ENCODE results near the gene CD74. TPM values are rescaled to one million over a fixed set of nuclear protein-coding genes. Genes with fewer than 3 reads are reported as not detected.
A peak's percentile ranks its signal among the peaks of the same experiment; 100 is the strongest.
"Not testable (repeated sequence)": the region's sequence is repeated elsewhere in the genome, so short reads cannot be mapped to it uniquely, and the experiment has no call there.

The CD74 gene
- 31.1 TPM for total RNA-seq (ENCODE audit: insufficient read depth, low replicate concordance)

DNA sequence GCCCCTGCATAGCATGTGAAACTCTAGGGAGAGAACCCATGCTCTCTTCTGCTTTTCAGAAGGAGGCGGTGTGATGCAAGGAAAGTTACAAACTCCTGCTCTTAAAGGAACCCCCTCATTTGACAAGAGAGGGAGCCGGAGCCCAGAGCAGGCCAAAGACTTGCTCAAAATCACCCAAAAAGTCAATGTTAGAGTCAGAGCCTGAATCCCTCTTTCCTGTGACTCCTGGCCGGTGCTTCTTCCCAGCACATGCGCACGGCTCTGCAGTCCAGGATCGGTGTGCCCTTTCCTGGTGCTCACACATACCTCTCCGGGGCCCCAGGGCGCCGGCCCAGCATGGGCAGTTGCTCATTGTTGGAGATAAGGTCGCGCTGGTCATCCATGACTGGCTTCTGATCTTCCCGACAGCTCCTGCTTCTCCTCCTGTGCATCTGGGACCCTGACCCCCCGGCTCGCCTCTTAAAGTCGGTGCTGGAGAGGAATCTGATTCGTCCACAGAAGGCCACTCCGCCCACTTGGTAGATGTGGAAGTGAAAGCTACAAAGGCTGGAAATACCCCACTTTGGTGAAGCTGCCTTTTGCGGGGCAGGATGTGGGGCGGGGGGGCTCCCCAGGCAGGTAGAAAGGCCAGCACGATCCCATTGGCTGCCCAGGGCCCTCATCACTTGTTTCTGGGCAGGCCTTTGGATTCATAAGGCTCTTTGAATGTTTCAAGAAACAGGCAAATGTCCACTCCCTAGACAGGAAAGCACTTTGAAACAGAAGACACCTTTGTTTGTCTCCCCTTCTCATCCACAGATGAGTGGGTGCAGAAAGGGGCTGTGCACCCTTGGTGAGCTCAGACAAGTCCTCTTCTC, at the start of gene CD74:
Gene CD74 (minus strand): TSS at position 592 of the 857 bp plus-strand sequence. CDS start 161 bp downstream, at position 431.
- peak; percentile 85 for DNase-seq (ENCODE audit: low spot score)

- no peak for DNase-seq (ENCODE audit: low spot score)
These were observed 48.5 kb upstream of the CD74 start for GRCh38 chr5:150461231-150461630.

- no peak for DNase-seq (ENCODE audit: low spot score)
These were observed 48.1 kb upstream of the CD74 start for GRCh38 chr5:150460781-150461180.

DNA sequence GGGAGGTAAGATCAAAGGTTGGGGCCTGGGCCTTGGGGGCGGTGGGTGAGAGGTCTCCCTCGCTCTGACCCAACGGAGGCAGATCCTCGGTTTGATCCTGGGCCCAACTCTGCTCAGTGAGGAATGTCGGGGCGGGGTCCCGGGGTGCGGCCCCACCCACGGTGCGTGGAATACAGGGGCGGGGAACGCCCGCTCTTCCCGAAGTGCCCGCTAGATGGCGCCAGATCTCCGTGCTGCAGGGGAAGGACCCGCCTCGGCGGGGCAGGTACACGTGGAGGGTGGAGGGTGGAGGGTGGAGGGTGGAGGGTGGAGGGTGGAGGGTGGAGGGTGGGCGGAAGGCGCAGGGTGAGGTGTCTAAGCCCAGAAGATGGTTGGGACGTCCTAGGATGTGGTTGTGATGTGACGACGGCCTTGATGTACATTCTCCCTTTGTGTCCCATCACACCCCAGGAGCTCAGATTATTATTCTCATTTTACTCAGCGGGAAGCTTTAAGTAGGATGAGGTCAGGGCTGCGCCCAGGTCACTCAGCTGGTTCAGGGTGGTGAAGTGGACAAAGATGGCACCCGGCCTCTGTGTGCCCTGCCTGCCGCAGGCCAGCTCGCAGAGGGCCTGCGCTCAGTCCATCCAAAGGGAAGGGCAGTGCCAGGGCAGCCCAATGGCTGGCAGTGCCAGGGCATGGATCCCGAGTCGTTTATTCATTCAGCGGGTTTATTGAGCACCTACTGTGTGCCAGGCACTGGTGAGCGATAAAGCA, 46.3 kb upstream of the CD74 start:
- peak; percentile 79 for DNase-seq (ENCODE audit: low spot score)

DNA sequence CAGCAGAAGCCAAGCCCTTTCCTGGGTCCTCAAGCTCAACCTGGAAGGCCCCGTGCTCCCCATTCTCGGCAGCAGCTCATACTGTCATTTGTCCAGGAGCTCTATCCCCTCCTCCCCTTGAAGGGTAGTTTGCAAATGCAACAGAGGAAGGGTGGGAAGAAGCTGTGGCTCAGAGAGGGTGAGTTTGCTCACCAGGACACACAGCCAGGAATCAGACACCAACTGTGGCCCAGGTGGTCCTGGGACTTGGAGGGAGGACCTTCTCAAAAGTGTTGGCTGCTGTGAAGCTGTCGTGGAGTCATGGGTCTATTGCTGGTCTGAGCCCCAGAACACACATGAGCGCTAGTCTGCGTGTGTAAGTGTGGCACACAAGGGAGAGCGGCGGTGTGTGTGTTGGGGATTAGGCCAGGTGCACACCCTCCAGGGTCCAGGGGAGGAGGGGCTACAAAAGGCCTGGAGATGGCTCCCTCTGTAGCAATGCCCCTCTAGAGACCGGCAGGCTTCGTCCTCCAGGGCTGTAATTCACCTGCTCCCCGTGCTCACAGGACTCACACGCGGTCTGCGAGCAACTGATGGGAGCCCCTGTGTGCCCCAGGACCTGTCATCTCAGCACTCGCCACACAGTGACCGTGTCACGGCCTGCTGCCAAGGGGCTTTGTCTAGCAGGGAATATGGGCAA, 45.0 kb upstream of the CD74 start:
- no peak for DNase-seq (ENCODE audit: low spot score)

- DNase-seq (ENCODE audit: low spot score) = no peak
These were observed 44.4 kb upstream of the CD74 start for GRCh38 chr5:150457121-150457520.

DNA sequence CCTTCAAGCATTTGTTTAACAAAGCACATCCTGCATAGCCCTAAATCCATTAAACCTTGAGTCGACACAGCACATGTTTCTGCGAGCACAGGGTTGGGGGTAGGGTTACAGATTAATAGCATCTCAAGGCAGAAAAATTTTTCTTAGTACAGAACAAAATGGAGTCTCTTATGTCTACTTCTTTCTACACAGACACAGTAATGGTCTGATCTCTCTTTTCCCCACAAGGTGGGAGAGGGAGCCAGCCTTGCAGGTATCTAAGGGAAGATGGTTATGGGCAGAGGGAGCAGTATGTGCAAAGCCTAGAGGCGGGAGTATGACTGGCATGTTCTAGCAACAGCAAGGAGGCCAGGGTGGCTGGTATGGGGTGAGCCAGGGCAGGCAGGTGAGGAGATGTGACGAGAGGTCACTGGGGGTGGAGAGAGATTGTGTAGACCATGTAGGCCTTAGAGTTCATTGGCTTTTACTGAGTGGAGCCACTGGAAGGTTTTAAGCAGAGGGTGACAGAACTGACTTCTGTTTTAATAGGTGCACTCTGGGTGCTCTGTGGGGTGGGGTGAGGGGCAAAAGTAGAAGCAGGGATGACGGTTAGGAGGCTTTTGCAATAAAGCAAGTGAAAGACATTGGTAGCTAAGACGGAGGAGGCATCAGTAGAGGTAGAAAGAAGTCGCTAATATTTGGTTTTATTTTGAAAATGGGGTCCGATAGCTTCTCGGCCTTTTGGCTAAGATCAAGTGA, 42.0 kb upstream of the CD74 start:
- DNase-seq (ENCODE audit: low spot score) = no peak

- DNase-seq (ENCODE audit: low spot score) = not testable (repeated sequence)
These were observed 41.3 kb upstream of the CD74 start for GRCh38 chr5:150454027-150454426.

- no peak for DNase-seq (ENCODE audit: low spot score)
These were observed 40.2 kb upstream of the CD74 start for GRCh38 chr5:150452914-150453313.

DNA sequence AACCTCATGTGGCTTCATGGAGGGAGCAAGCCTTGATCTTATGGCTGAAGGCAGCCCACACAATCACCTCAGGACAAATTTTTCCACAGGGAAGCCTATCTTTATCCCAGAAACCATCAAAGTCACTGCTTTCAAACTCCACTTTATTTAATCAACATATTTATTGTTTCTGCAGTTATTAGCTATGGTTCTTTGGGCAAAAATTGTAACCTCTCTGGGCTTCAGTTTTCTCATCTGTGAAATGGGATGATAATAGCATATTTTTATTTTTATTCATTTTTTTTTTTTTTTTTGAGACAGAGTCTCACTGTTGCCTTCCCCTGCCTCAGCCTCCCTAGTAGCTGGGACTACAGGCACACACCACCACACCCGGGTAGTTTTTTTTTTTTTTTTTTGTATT, 38.9 kb upstream of the CD74 start:
- no peak for DNase-seq (ENCODE audit: low spot score)

DNA sequence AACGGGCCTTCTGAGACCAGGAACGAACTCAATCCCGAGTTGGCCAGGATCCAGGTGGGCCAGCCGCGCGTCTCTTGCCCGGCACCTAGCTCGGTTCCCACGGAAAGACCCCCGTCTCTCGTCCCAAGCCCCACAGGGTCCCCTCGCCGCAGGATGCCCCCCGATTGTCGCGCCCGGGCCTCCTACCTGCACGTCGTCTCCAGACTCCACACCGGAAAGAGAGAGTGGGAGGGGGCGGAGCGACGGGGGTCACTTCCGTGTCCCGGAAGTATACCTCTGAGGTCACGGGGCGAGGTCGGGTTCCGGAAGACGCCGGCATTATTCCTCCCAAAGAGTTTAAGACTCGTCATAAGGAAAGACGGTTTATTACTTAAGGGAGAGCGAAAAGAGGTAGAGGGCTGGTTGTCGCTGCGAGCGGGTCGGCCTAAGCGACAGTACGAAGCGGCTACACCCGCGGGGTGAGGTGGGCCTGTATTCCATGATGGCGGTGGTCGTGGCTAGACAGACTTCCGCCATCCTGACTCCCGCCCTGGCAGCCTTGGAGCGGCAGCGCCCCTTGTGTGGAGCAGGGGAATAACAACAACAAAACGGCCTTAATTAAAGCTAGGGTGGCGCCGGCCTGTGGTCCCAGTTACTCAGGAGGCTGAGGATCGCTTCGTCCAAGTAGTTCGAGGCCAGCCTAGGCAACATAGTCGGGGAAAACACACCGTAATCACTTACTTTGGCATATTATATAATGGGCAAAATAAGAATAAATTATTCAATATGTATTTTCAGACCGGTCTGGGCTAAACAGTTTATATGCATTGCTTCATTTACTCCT, 37.0 kb upstream of the CD74 start, which contains the start of gene RPS14:
Gene RPS14 (minus strand): TSS at position 223 of the 823 bp plus-strand sequence. CDS start 2,006 bp downstream, outside the sequence.
- DNase-seq (ENCODE audit: low spot score) = peak; percentile 97

DNA sequence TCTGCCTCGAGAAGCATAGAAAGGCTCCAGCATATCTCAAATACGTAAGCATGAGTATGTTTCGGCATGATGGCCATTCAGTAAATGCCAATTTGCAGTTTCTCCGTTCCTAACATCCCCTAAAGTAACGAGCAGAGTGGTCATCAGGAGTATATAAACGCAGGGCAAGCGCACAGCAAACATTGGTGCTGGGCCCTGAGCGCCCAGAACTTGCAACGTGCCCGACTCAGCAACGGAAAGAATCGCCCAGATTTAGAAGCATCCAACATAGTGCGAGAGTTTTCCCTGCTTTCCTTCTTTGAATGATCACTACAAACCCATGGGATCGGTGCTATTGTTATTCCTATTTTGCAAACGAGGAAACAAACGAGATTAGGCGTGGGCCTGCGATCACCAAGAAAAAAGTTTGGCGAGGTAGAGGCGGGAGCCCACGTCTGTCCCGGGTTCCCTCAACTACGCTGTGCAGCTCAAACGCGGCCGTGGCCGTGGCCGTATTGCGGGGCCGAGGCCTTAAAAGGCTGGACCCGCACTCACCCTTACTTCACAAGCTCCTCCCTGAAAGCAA, 36.3 kb upstream of the CD74 start:
- peak; percentile 26 for DNase-seq (ENCODE audit: low spot score)

GRCh38 chr5:150448334-150448733, 35.6 kb upstream of the CD74 start:
- DNase-seq (ENCODE audit: low spot score) = no peak

DNA sequence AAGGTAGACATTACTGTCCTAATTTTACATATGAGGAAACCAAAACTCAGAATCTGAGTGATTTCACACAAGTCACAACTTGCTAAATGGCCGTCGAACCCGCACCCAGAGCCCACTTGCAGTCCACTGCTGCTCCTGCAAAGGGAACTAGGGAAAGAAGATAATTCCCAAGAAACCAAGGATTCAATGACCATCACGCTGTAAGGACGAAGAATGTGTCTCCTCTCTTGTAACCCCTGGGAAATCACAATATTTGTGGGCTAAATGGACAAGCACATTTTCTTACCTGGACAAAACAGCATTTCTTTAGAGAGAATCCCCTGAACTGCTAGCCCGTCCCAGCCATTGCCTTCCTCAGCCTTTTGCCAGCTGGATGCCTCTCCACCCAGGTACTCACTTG, 34.5 kb upstream of the CD74 start:
- no peak for DNase-seq (ENCODE audit: low spot score)

DNA sequence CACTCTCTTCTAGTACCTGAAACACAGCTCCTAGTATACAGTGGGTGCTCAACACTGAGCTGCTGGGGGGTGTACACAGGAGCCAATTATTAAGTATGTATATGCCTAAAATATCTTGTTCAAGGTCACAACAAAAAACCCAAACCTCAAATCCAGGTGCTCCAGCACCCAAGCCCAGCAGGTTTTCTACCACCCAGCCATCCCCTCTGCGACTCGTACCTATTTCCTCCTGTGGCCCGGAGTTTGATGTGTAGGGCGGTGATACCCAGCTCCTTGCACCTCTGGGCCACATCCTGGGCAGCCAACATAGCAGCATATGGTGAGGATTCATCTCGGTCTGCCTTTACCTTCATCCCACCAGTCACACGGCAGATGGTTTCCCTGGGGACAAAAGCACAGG, 33.9 kb upstream of the CD74 start:
- no peak for DNase-seq (ENCODE audit: low spot score)

- no peak for DNase-seq (ENCODE audit: low spot score)
These were observed 33.4 kb upstream of the CD74 start for GRCh38 chr5:150446088-150446487.

- no peak for DNase-seq (ENCODE audit: low spot score)
These were observed 32.1 kb upstream of the CD74 start for GRCh38 chr5:150444770-150445169.

DNA sequence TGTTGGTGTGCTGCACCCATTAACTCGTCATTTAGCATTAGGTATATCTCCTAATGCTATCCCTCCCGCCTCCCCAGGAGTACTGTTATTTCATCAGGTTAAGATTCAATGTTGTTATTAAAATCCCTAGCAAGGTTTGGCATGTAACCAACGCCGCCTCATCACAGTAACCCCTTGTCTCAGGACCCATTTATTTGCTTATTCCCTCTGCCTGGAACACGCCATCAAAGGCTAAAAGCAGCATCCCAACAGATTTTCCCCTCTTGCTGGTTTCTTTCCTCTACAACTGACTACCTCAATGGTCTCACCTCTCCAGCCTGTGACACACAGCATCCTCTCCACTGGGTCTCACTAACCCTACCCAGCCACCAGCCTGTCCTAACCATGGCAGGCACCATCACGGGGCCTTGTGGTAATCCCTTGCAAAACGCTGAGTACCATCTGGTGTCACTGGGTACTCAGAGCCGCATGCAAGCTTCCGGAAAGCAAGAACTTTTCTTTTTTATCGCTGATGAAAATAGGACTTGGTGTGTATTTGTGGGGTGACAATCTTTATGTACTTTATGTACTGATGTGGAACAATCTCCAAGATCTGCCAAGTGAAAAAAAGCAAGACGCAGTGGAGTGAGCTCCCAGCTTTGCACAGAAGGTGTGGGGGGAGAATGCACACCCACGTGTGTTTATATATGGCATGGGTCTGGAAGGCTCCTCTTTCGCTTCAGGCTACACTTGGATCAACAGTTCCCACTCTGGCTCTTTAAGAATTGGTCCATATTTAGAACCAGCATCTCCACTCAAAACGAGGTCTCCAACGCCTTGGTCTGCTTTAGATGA, 30.7 kb upstream of the CD74 start:
- DNase-seq (ENCODE audit: low spot score) = no peak

GRCh38 chr5:150442699-150443080, 30.0 kb upstream of the CD74 start:
- no peak for DNase-seq (ENCODE audit: low spot score)

All from umbilical cord (tissue), 2 donors.